EH (cell line): ENCODE data around the gene ZBTB46.

ENCODE experiments used
- DNase-seq: peaks from one replicate; pipeline ENCODE4 v3.0.0-alpha.2; 2015; ENCODE audit warnings: low read depth

ZBTB46 gene

GRCh38 chr20:63837479-63837878, 6.4 kb upstream of the ZBTB46 start:
- no peak for DNase-seq

- no peak for DNase-seq
Observed at GRCh38 chr20:63836458-63837344, 5.6 kb upstream of the ZBTB46 start.

- peak; percentile 100 for DNase-seq
Observed at GRCh38 chr20:63835021-63835858, 4.2 kb upstream of the ZBTB46 start.

- no peak for DNase-seq
Observed at GRCh38 chr20:63834491-63834880, 3.4 kb upstream of the ZBTB46 start.

GRCh38 chr20:63833776-63834490, 2.9 kb upstream of the ZBTB46 start:
- peak; percentile 79 for DNase-seq

- DNase-seq = peak; percentile 39
Observed at GRCh38 chr20:63831993-63832686, 1.1 kb upstream of the ZBTB46 start.

- DNase-seq = no peak
Observed at GRCh38 chr20:63831646-63831992, 555 bp upstream of the ZBTB46 start.

GRCh38 chr20:63829945-63830835, 874 bp downstream of the ZBTB46 start:
- DNase-seq = no peak

GRCh38 chr20:63829603-63829944, 1.5 kb downstream of the ZBTB46 start:
- DNase-seq = no peak

GRCh38 chr20:63828951-63829350, 2.1 kb downstream of the ZBTB46 start:
- DNase-seq = no peak

GRCh38 chr20:63828545-63828944, 2.5 kb downstream of the ZBTB46 start:
- DNase-seq = no peak

- DNase-seq = no peak
Observed at GRCh38 chr20:63828124-63828523, 2.9 kb downstream of the ZBTB46 start.

GRCh38 chr20:63826753-63827152, 4.3 kb downstream of the ZBTB46 start:
- DNase-seq = peak; percentile 27

GRCh38 chr20:63825331-63826118, 5.5 kb downstream of the ZBTB46 start:
- DNase-seq = no peak

GRCh38 chr20:63823691-63824311, 7.3 kb downstream of the ZBTB46 start:
- no peak for DNase-seq

GRCh38 chr20:63822276-63822696, 8.8 kb downstream of the ZBTB46 start:
- no peak for DNase-seq

GRCh38 chr20:63821811-63822210, 9.3 kb downstream of the ZBTB46 start:
- DNase-seq = no peak

- DNase-seq = peak; percentile 49
Observed at GRCh38 chr20:63819224-63819921, 11.7 kb downstream of the ZBTB46 start.
